Thymus (tissue), 11 donors: ENCODE measurements around the gene LHFPL3. TPM values are rescaled to one million over a fixed set of nuclear protein-coding genes. Genes with fewer than 3 reads are reported as not detected.
"Not testable (repeated sequence)": the region's sequence is repeated elsewhere in the genome, so short reads cannot be mapped to it uniquely, and the experiment has no call there.

Source experiments
- DNase-seq, 9 donors: peaks; one replicate each; pipeline ENCODE4 v3.0.0-alpha.2; 2013; ENCODE audit warnings: low spot score in 9 of 9, low read depth in 6 of 9, missing footprints in 1 of 9
- H3K27ac ChIP-seq, 2 donors: one replicate each; pipeline ENCODE4 v1.5.1; 2013; ENCODE audit warnings: control low read depth in 1 of 2, low read depth in 1 of 2, low read length in 1 of 2, mild to moderate bottlenecking in 1 of 2, moderate library complexity in 1 of 2
- H3K27me3 ChIP-seq, 2 donors: one replicate each; pipeline ENCODE4 v1.5.1; 2013; ENCODE audit warnings: low read length in 1 of 2; ENCODE audit not compliant: control insufficient read depth in 2 of 2, insufficient read depth in 1 of 2
- H3K36me3 ChIP-seq, 2 donors: one replicate each; pipeline ENCODE4 v1.5.1; 2013; ENCODE audit warnings: low read length in 1 of 2, mild to moderate bottlenecking in 1 of 2, moderate library complexity in 1 of 2; ENCODE audit not compliant: control insufficient read depth in 2 of 2, insufficient read depth in 2 of 2
- H3K4me1 ChIP-seq, 2 donors: one replicate each; pipeline ENCODE4 v1.5.1; 2013; ENCODE audit warnings: low read length in 2 of 2; ENCODE audit not compliant: control insufficient read depth in 2 of 2, insufficient read depth in 2 of 2
- H3K4me3 ChIP-seq, 2 donors: one replicate each; pipeline ENCODE4 v1.5.1; 2013; ENCODE audit warnings: low read length in 2 of 2, control low read depth in 1 of 2, mild to moderate bottlenecking in 1 of 2
- H3K9me3 ChIP-seq, 2 donors: one replicate each; pipeline ENCODE4 v1.5.1; 2013; ENCODE audit warnings: low read length in 1 of 2, mild to moderate bottlenecking in 1 of 2; ENCODE audit not compliant: control insufficient read depth in 2 of 2, insufficient read depth in 1 of 2
- WGBS: extraction: QIAGEN DNeasy Blood & Tissue Kit; methylation state at CpG from one replicate; pipeline ENCODE4 v1.1.7; 2013; 5-methylcytosine and 5-hydroxymethylcytosine counted together
- polyA plus RNA-seq: library from polyadenylated mRNA; stranded (reverse); fragments of 200-250 nt; gene quantifications from one replicate; pipeline ENCODE4 v1.2.3, GENCODE V29; 2013
- total RNA-seq: library from RNA; stranded (reverse); fragments of 120-200 nt; gene quantifications from one replicate; pipeline ENCODE4 v1.2.4, GENCODE V29; 2013
- donor health status: healthy.

The LHFPL3 gene
- total and polyA plus RNA-seq, 2 donors, result 0.05 to 0.14 TPM

DNA sequence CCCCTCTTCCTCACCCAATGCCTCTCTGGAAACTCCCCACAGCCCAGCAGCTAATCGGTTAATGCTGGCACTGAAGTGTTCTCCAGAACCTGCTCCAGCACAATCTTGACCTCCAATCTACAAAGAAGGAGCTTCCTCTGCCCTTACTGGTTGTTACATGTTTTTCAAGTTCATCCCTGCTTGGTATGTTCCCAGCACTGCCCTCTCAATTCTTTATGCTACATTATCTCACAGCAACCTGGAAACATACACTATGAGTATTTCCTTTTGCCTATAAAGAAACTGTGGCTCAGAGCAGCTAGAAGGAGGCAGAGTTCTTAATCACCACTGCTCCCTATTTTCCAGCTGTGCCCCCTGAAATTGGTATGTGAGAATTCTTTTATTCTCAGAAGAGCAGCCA is 601.5 kb downstream of the LHFPL3 start:
- 97% methylated on average over 1 of the region's 1 CpG for WGBS
- no peaks in the 10 kb centered on the region for H3K4me1 ChIP-seq
- DNase-seq, result no peak
- no peaks in the 10 kb centered on the region for H3K9me3 ChIP-seq
- H3K36me3 ChIP-seq, result no peaks in the 10 kb centered on the region
- H3K4me3 ChIP-seq, result no peak overlapping the region
- H3K27ac ChIP-seq, result no peak overlapping the region
- no peaks in the 10 kb centered on the region for H3K27me3 ChIP-seq

DNA sequence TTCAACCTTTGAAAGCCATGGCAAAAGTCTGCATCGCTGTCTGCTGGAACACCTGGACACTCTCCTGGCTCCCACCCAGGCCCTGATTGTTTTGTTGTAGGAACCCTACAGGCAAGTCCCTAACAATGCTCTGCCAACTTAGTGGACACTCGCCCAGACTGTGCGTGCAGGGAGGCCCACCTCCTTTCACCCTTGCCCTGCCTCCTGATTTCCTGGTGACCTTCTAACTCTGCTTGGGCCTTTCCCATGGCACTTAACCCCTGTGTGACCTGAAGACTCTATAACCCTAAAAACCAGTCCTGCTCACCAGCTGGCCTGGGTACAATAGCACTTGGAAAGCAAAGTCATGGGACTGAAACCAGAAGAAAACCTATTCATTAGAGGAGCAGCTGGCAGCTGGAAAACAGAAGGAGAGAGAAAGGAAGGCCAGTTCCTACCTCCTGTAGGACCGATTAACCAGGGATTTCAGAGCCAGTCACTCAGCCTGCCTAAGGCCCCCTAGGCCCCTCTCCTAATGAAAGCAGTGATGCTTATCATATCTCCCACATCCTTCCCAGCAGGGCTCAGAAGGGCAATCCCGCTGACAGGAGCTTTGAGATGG is 602.9 kb downstream of the LHFPL3 start:
- Histone ChIP-seq H3K9me3 (no peaks in the 10 kb centered on the region), H3K27me3 (no peaks in the 10 kb centered on the region), H3K4me3 (no peak overlapping the region), H3K36me3 (no peaks in the 10 kb centered on the region), H3K27ac (no peak overlapping the region), H3K4me1 (no peaks in the 10 kb centered on the region)
- no peak for DNase-seq
- WGBS, result 92% methylated on average over 5 of the region's 5 CpGs

DNA sequence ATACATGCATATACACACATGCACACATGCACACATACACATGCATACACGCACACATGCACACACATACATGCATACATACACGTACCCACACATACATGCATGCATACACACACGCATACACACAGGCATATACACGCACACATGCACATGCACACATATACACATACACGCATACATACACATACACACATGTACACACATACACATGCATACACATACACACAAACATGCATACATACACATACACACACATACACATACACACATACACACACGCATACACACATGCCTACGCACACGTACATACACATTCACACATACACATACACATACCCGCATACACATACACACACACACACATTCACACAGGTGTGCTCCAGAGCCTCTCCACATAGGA is 604.6 kb downstream of the LHFPL3 start:
- no peak for DNase-seq
- no peak overlapping the region for H3K27ac ChIP-seq
- WGBS, result 99% methylated on average over 9 of the region's 9 CpGs
- no peaks in the 10 kb centered on the region for H3K36me3 ChIP-seq
- no peaks in the 10 kb centered on the region for H3K4me1 ChIP-seq
- H3K4me3 ChIP-seq, result no peak overlapping the region
- no peaks in the 10 kb centered on the region for H3K27me3 ChIP-seq
- no peaks in the 10 kb centered on the region for H3K9me3 ChIP-seq

DNA sequence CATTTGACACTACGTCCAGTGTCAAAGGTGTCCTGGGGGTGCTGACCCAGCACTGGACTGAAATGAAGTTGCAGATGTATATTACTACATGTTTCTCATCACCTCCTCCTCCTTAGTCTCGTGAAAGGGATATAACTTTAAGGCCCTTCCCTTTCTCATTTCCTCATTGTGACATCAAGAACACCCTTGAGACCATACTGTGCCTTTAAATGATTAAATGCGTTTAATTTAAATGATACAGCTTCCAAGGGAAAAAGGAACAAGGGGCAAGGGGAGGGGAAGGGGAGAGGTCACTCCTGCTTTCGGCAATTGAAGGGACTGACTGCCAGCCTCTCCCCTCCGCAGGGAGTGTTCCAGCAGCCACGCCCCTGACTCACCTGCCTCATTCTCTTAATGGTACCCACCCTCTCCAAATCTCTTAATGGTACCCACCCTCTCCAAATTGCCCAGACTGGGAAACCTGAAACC is 605.2 kb downstream of the LHFPL3 start:
- Histone ChIP-seq H3K4me1 (no peaks in the 10 kb centered on the region), H3K4me3 (no peak overlapping the region), H3K27ac (no peak overlapping the region), H3K27me3 (no peaks in the 10 kb centered on the region), H3K36me3 (no peaks in the 10 kb centered on the region), H3K9me3 (no peaks in the 10 kb centered on the region)
- 95% methylated on average over 6 of the region's 6 CpGs for WGBS
- no peak for DNase-seq

DNA sequence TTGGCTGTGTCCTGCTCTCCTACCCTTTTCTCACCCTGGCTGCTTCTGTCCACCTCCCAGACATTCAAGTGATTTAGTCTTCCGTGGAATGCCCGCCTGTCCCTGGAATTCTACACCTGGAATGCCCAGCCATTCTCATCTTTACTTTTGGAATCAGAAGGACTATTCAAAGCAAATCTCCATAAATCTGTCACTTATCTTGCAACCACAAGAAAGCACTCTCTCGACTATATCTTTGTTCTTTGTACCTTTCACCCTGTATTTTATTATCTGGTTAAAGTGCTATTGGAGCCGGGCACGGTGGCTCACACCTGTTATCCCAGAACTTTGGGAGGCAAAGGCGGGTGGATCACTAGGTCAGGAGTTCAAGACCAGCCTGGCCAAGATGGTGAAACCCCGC is 606.3 kb downstream of the LHFPL3 start:
- WGBS, result 86% methylated on average over 7 of the region's 7 CpGs
- H3K4me3 ChIP-seq, result no peak overlapping the region
- H3K27me3 ChIP-seq, result no peaks in the 10 kb centered on the region
- H3K4me1 ChIP-seq, result no peaks in the 10 kb centered on the region
- H3K27ac ChIP-seq, result no peak overlapping the region
- H3K9me3 ChIP-seq, result peaks cover 0 to under 1% of the 10 kb centered on the region in 2 donors
- no peak for DNase-seq
- no peaks in the 10 kb centered on the region for H3K36me3 ChIP-seq

DNA sequence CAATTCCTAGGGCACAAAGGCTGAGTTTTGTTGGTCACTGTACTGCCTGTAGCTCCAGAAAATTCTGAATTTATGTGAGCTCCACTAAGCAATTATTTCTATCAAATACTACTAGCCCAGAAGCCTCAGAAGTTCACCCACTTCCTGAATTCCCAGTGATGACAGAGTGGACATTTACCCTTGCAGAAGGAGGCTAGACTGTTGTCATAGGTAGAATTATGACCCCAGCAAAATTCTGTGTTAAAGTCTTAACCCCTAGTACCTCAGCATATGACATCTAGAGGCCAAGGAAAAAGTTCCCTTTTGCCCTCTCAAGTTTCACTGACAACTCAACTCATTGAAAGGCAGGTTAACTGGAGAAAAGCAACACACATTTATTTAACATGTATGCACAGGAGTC is 606.9 kb downstream of the LHFPL3 start:
- Histone ChIP-seq H3K27ac (no peak overlapping the region), H3K36me3 (no peaks in the 10 kb centered on the region), H3K9me3 (peaks cover 0 to 7% of the 10 kb centered on the region in 2 donors), H3K4me1 (no peaks in the 10 kb centered on the region), H3K27me3 (no peaks in the 10 kb centered on the region), H3K4me3 (no peak overlapping the region)
- DNase-seq, result no peak

DNA sequence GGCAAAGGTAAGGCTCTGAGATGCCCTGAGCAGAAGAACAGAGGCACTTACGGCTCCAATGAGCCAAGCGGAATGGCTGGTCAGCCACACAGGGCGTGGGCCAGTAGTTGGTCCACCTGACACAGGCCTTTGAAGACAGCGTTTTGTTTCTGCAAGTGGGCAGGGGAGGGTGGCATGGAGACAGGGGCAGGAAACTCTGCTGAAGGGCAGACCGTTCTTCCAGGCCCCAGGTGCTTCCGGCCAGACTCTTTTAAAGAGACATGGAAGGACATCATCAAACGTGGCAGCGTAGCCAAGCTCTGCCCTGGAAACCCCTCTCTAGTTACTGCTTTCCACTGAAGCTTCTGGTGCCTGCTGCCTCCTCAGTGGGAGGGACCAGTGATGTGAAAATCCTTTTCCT is 608.1 kb downstream of the LHFPL3 start:
- Histone ChIP-seq H3K4me1 (peaks cover 0 to 4% of the 10 kb centered on the region in 2 donors), H3K9me3 (peaks cover 0 to 14% of the 10 kb centered on the region in 2 donors), H3K27ac (no peak overlapping the region), H3K27me3 (no peaks in the 10 kb centered on the region), H3K36me3 (no peaks in the 10 kb centered on the region), H3K4me3 (no peak overlapping the region)
- DNase-seq, result no peak
- WGBS, result 93% methylated on average over 8 of the region's 8 CpGs

DNA sequence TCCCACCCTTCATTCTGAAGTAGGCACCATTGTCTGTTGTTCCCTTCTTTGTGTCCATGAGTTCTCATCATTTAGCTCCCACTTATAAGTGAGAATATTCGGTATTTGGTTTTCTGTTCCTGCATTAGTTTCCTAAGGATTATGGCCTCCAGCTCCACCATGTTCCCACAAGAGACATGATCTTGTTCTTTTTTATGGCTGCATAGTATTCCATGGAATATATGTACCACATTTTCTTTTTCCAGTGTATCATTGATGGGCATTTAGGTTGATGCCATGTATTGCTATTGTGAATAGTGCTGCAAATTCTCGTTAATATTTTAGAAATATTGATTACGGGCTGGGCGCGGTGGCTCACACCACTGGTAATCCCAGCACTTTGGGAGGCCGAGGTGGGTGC is 609.1 kb downstream of the LHFPL3 start:
- not testable (repeated sequence) for H3K27ac ChIP-seq, H3K4me3 ChIP-seq, H3K36me3 ChIP-seq, H3K27me3 ChIP-seq, H3K4me1 ChIP-seq, DNase-seq
- WGBS, result 97% methylated on average over 6 of the region's 6 CpGs
- peaks cover 0 to 16% of the 10 kb centered on the region in 2 donors for H3K9me3 ChIP-seq

DNA sequence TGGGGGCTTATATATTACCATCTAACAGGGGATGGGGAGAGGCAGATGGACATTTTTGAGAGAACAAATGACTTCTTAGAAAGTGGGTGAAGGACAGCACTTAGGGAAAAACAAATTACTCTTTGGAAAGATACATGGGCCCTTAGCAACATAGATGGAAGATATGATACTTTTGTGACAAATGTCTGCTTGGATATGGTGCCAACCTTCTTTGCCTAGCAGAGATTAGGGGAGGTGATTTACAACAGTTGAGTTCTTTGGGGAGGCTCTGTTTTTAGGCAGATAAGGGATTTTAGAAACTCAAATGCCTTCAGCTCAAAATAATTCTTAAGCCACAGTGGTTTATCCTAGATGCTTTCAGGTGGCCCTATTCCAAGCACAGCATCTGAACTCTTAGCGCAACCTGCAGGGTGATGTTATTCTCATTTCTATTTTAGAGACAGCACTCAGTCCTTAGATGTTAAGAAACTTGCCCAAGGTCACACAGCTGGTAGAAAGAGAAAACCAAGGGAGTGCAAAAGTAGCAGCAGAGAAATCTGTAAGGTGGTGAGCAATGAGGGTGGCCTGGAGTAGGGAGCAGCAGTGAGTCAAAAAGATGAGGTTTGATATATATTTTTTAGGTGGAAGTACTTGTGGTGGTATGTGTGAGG is 610.5 kb downstream of the LHFPL3 start:
- Histone ChIP-seq H3K4me3 (no peak overlapping the region), H3K27me3 (no peaks in the 10 kb centered on the region), H3K36me3 (no peaks in the 10 kb centered on the region), H3K9me3 (peaks cover 0 to 16% of the 10 kb centered on the region in 2 donors), H3K4me1 (peaks cover 6 to 20% of the 10 kb centered on the region in 2 donors), H3K27ac (no peak overlapping the region)
- no peak for DNase-seq
- WGBS, result 99% methylated on average over 1 of the region's 1 CpG
